T follicular helper cell (primary cell): ENCODE results near the gene TARS2.

Experiments used
- DNase-seq: peaks from one replicate; pipeline ENCODE4 v3.0.0-alpha.2; 2020; ENCODE audit warnings: low read depth

Gene TARS2

DNA sequence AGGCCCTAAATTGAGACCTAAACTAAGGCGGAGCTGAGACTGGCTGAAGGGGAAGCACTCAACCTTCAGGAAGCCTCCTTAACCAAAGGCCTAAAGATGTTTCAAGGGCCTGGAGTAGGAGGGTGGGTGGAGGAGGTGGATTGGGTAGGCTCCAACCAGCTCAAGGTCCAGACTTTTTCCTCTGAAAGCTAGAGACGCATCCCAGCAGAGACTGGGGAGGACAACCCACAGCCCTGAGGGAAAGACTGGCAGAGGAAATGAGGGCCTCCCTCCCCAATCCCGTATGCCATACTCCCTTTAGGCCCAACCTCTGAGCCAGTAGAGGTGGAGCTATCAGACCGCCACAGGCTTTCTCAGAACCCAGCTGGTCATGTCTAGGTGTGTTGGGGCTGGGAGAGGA lies 21.8 kb downstream of the TARS2 start:
- DNase-seq = no peak

DNA sequence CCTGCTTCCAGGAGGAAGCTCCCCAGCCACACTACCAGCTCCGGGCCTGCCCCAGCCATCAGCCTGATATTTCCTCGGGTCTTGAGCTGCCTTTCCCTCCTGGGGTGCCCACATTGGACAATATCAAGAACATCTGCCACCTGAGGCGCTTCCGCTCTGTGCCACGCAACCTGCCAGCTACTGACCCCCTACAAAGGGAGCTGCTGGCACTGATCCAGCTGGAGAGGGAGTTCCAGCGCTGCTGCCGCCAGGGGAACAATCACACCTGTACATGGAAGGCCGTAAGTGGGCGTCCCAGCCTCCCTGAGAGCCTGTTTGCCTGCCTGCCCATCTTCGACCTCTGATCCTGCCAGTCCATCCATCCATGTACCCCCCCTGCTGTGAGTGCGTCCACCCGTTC lies 24.3 kb downstream of the TARS2 start:
- DNase-seq = no peak

DNA sequence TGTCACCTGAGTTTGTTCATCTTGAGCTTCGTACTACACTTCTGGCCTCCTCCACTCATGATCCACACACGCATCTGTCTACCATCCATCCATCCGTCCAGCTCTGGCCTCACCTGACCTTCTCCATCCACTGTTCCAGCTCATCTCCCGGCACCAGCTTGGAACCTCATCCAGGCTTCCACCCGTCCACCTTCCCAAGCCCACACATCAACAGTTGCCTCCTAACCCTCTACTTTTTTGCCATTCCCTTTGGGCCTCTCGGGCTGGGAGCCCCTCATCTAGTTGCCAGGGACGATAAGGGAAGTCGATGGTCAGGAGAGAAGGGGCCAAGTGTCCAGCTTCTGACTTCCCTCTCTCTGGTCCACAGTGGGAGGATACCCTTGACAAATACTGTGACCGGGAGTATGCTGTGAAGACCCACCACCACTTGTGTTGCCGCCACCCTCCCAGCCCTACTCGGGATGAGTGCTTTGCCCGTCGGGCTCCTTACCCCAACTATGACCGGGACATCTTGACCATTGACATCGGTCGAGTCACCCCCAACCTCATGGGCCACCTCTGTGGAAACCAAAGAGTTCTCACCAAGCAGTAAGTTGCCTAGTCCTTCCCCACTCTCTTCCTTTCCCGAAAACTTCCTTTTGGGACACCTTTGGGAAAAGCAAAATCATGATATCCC lies 24.9 kb downstream of the TARS2 start:
- DNase-seq = no peak

DNA sequence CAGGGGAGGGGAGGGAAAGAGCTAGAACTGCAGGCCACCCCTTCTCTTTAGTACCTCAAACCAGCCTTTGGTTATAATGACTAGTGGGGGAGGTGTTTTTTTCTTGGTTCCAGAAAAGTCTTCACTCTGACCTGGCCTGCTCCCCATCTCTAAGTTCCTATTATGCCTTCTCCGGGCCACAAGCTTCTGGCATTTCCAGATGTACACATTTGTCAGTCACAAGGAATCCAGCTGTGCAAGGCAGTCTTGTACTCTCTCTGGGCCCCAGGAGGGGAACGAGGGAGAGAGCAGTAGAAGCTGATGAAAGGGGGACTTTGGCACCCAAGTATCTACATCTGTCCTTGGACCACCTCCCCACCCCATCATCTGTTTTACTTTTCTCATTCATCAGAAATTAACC lies 25.6 kb downstream of the TARS2 start:
- DNase-seq = no peak

DNA sequence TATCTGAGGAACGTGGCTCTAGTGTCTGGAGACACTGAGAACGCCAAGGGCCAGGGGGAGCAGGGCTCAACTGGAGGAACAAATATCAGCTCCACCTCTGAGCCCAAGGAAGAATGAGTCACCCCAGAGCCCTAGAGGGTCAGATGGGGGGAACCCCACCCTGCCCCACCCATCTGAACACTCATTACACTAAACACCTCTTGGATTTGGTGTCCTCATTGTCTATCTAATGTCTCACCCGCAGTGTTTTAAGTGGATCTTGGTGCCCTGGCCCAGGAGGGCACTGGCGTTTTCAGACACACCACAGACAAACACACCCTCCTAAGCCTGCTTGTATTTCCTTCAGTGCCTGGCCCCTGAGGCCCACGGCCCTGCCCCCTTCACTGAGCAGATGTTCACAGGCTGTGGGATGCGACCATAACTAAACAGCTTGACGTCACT lies 26.2 kb downstream of the TARS2 start:
- no peak for DNase-seq

DNA sequence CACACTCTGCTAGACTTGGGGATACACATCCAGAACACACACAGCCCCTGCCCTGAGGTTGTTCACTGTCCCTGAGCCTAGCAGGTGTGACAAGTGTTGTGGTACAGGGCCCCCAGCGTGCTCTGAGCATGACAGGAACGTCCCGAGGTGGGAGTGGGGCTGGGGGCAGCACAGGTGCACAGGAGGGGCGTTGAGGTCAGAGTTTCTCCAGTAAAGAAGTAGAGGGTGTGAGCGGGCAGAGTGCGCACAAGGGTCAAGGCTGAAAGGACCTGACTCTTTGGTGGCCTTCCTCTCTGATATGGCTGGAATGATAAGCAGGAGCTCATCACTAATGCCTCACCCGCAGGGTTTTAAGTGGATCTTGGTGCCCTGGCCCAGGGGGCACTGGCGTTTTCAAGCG lies 27.0 kb downstream of the TARS2 start:
- no peak for DNase-seq

DNA sequence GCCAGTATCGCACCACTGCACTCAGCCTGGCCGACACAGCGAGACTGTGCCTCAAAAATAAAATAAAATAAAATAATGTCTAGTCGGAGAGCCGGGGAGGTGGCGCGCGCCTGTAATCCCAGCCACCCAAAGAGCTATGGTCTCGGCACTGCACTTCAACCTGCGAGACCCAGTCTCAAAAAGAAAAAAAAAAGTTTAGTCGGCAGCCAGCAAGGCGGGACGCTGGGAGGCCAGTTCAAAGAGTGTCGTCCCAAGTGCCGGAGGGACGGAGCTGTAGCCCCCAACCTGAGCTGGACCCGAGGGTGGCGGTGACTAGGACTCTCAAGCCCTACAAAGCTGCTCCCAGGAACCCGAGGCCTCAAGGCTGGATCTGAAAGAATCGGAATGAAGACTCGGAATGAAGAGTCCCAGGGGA lies 27.7 kb downstream of the TARS2 start:
- no peak for DNase-seq

DNA sequence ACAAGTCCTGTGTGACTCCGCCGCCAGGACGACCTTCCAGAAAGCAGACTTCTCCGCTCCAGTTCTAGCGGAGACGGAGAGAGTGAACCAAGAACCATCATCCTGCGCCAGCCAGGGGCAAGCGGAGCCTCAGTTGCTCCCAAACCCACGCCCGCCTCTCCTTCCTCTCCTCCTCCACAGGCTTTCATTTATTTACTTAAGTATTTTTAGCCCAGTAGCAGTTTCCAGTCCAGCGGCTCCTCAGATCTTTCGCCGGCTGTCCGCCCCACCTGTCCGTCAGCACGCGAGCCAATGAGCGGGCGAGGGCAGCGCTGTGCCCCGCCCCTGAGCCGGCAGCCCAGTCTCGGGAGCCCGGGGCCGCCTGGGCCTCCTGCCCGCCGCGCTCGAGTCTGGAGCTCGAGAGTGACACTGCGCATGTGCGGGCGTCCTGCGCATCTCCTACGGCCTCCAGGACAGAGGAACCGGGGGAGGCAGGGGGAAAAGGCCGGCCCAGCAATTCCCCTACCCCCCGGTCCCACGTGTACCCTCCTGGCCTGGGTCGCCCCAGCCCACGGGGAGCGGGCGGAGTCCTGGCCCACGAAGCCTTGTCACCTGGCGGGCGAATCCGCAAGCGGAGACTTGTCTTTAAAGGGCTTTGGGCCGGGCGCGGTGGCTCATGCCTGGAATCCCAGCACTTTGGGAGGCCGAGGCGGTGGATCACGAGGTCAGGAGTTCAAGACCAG lies 28.3 kb downstream of the TARS2 start, which contains the start of gene FALEC:
TSS of gene FALEC (plus strand) at position 425 of the 722 bp plus-strand sequence.
- peak; percentile 81 for DNase-seq

DNA sequence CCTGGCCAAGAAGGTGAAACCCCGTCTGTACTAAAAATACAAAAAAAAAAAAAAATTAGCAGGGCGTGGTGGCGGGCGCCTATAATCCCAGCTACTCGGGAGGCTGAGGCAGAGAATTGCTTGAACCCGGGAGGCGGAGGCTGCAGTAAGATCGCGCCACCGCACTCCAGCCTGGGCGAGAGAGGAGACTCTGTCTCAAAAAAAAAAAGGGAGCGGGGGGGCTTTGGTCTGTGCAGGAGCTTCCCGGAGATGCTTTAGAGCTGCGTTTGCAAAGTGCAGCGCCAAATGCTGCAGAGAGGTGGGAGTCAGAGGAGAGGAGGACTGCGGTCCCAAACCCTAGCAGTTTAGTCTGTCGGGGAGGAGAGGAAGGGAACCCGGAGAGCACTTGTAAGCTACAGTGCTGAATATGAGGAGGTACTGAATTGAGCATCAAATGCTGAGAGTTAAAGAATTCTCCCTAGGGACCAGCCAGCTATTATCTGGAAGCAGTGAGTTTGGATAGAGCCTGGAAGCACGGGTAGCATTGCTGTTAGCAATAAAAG lies 28.9 kb downstream of the TARS2 start:
- DNase-seq = no peak

DNA sequence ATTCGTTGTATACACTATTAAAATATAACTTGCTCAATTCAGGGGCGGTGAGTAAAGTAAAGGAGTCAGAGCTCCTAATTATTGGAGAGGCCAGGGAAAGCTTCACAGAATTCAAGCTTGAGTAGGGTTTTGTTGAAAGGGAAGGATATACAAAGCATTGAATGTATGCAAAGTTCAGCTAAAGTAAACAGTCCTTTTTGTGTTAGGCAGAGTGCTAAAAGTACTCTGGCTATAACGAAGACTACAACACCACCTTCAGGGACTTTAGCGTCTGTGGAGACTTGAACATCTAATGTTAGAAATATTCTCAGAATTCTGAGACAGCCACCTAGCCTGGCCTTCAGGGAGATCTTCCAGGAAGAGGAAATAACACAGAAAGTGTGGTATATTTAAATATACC lies 29.4 kb downstream of the TARS2 start:
- no peak for DNase-seq

DNA sequence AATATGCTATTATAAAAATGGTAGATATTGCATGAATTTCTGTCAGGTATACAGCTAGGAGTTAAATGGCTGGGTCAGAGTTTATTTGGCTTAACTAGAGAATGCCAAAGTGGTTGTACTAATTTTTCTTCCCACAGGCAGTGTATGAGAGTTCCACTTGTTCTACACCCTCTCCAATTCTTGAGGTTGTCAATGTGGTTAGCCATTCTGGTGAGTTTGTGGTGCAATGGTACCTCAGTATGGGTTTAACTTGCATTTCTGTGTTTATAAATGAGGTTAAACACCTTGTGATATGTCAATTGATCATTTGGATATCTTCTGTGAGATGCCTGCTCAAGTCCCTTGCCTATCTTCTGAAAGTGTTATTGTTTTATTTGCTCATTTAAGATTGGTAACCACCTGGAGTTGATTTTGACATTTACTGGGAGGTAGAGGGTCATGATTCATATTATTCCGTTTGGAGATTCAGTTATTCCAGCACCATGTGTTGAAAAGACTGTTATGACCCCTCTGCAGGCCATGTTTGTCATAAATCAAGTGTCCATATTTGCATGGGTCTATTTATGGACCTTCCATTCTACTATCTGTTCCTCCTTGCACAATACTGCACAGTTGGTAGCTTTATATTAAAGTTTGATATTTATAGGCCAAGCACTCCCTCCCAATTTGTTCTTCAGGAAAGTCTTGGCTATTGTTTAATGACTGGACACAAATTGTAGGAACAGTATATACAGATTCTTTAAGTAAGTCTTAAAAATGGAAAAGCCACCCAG lies 34.2 kb downstream of the TARS2 start:
- no peak for DNase-seq

DNA sequence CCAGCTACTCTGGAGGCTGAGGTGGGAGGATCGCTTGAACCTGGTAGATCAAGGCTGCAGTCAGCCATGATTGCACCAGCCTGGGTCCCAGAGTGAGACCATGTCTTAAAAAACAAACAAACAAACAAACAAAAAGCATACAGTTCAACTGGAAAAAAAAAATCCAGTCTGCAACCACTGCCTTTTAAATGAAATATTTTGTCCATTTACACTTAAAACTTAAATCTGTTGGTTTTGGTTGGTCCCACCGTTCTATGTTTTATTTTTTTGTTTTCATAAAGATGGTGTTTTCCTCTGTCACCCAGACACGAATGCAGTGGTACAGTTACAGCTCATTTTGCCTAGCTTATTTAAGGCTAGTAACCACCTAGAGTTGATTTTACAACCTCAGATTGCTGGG lies 38.1 kb downstream of the TARS2 start:
- DNase-seq = no peak

DNA sequence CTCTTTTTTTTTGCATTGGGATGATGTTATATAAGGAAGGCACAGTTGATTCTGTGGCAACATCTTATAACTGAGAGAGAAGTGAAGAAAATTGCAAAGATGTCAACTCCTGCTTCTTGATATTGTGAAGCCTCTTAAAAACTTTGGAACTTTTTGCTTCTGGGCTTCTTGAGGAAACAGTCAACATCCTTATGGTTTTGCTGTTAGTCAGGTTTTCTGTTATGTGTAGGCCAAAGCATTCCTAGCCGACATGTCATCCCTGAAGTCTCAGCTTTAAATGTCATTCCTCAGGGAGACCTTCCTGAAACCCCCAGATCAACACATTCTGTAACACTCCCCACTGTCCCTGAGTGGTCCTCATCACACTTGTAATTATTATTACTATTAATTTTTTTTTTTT lies 41.0 kb downstream of the TARS2 start:
- DNase-seq = no peak

DNA sequence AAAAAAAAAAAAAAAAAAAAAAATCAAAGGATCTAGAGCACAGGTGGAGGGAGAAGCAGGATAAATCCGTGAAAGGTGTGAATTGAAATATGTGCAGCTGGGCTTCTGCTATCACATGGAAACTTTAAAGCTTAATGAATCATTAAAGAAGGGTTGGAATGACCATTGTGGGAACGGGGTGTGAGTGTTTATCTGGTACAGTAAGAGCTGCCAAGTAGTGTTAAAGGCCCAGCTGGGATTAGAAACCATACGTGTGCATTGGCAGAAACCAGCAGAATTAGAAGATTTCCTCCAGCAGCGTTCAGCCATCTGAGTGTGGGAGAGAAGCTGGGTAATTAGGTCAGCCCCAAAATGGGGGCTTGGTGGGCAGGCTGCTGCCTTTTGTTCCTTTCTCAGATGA lies 41.8 kb downstream of the TARS2 start:
- DNase-seq = no peak

DNA sequence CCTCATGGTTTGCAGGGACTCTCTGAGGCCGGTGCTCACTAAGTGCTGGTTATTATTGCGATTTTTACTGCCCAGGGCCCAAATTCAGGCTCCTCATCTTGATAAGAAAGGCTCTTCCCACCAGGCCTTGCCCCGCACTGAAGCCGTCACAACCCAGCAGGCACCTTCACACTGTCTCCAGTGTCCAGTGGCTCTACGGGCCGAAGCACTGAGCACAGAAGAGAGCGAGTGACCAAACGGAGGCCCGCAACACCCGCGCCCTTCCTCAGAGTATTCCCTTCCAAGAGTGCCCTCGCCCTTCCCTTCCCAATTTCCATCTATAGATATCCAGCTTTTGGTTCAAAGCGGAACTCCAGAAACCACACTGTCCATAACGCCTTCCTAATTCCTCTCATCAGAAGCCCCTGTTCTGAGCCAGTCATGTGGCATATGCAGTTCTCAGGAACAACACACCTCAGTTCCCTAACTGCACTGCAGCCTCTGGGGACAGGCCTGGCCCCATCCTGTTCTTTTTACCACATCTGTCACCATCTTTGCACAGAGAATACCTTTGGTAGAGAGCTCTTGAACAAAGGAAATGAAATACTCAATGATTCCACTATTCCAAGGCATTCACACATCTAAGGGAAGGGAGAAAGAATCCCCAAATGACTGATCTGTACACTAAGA lies 43.4 kb downstream of the TARS2 start:
- DNase-seq = no peak

DNA sequence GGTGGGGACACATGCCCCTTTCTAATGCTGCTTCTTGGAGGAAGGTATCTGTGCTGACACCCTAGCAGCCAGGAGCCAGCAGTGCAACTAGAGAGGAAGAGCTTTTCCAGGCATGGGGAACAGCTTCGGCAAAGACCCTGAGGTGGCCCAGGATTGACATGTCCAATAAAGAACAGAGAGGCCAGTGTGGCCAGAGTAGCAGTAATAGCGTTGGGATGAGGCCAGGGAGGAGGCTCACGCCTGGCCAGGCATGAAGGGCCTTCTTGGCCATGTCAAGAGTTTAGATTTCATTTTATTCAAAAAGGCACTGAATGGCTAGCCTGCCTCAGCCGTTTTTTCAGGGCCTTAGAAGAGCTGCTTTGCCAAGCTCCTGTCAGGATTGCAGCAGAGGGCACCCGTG lies 45.6 kb downstream of the TARS2 start:
- DNase-seq = no peak

DNA sequence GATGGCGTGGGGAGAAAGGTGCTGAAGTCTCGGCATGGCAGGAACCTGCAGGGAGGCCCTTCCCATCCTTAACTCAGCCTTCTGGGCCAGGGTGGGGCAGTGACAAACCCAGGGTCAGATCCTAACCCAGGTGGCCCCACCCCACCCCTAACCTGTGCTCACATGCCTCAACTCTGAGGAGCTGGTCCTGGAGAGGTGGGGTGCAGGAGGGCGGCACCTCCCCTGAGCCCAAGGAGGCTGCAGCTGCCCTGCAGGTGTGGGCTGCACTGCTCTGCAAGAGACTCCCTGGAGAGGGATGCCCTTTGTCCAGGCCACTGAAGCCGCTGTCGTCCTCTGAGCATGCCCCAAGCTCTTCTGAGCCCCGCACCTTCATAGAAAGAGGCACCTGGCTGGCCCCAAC lies 46.8 kb downstream of the TARS2 start:
- DNase-seq = no peak

DNA sequence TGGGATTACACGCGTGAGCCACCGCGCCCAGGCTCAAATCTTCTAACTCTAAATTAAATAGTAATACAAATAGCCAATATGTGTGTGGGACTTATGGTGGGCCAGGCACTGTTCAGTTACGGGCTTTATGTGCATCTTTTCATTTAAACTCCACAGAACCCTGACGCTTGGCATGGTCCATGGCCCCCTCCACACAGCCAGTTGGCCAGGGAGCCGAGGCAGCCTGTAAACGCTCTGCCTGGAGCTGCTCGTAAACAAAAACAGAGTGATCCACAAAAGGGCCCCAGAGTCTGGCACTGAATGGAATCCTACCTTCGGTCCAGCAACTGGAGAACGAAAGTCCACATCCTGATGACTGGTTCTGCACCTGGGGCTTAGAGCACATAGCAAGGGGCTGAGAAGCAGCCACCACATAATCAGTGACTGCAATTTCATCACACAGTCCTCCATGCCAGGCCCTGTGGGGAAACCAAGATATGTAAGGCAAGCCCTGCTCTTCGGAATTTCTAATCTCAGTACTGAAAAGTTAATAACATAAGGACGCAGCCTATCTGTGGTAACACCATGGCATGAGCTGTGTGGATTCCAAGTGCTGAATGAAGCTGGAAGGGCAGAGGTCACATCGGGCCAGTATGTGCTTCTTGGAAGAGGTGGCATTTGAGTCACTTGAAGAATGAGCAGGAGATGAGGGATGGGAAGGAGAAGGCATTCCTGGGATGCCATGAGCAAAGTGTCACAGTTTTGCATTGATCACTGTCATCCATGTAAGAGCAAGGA lies 48.5 kb downstream of the TARS2 start:
- no peak for DNase-seq

DNA sequence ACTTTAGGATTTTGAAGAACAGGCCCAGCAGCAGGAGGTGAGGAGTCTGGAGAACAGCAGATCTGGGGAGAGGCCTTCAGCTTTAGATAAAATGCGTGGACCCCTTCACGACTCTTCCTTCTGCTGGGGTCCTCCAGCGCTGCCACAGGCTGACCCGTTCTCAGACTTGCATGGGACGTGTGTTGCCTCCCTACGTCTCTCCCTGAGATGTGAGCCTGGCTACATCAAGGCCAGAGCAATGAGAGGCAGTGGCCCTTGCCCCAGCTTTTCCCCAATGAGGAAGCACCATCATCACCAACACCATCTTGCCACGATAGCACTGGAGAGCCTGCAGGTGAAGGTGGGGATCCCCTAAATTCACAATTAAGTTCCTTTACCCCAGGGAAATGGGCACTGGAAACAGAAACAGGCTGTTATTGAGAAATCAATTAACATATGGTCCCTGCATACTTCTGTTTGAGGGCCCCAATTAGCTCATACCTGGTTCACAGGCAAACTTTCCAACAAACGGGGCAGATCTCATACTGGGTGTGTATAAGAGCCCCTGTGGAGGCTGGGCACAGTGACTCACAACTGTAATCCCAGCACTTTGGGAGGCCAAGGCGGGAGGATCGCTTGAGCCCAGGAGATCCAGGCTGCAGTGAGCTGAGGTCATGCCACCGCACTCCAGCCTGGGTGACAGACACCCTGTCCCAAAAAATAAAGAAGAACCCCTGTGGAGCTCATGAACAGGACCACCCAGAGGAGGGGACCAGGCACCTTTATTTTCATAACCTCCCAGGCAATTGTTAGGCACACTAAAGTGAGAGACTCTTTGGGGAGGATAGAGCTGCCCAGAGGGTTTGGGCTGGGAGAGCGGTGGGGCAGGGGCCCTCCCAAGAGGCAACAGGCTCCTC lies 49.9 kb downstream of the TARS2 start:
- DNase-seq = no peak
